SK-N-SH (cell line): ENCODE results near the gene TANC2. TPM values are rescaled to one million over a fixed set of nuclear protein-coding genes. Genes with fewer than 3 reads are reported as not detected.

Source experiments
- CTCF ChIA-PET: fragments of 300-600, 350-600 bp; formaldehyde crosslinking; extraction: SDS; loops from one replicate; lab custom pipeline; 2021; lab: Yijun Ruan, JAX
- POLR2A ChIA-PET: fragments of 350-600 bp; sonication (Branson Sonifier 250); formaldehyde crosslinking; extraction: SDS; loops from one replicate; lab custom pipeline; 2020; ENCODE audit warnings: antibody characterized with exemption, inconsistent platforms; lab: Yijun Ruan, JAX
- DNase-seq: peaks from one replicate; pipeline ENCODE4 v3.0.0; 2012
- H2AFZ ChIP-seq: fragments of 200-600 bp; sonication (generic); 2 replicates; pipeline ENCODE4 v1.8.1; 2016; ENCODE audit warnings: antibody characterized with exemption, mild to moderate bottlenecking, low read depth
- H3F3A ChIP-seq: fragments of 200-600 bp; sonication (generic); replicated peaks from 2 replicates; pipeline ENCODE3; 2016; ENCODE audit warnings: antibody characterized with exemption, mild to moderate bottlenecking; ENCODE audit not compliant: insufficient read depth
- H3K27ac ChIP-seq, 2 experiments: fragments of 200-500 bp in 1 of 2; fragments of 200-600 bp in 1 of 2; sonication (Bioruptor generic) in 1 of 2; sonication (generic), shearing (Covaris generic) in 1 of 2; 2 replicates each; pipeline versions ENCODE4 v1.5.1 to v1.6.1; 2014 to 2016; ENCODE audit warnings: low read depth in 2 of 2, inconsistent platforms in 1 of 2, low read length in 1 of 2, mild to moderate bottlenecking in 1 of 2, mixed read lengths in 1 of 2
- H3K27me3 ChIP-seq: fragments of 200-600 bp; sonication (generic), shearing (Covaris generic); 2 replicates; pipeline ENCODE4 v1.6.1; 2016; ENCODE audit warnings: mixed run types; ENCODE audit not compliant: insufficient read depth
- H3K36me3 ChIP-seq, 2 experiments: fragments of 200-500 bp in 1 of 2; fragments of 200-600 bp in 1 of 2; sonication (Bioruptor generic) in 1 of 2; sonication (generic) in 1 of 2; replicated peaks in 1 of 2; 2 replicates each; pipeline versions ENCODE3 to v1.5.1; 2014 to 2016; ENCODE audit warnings: low read length in 1 of 2, mild to moderate bottlenecking in 1 of 2; ENCODE audit not compliant: insufficient read depth in 2 of 2, control insufficient read depth in 1 of 2
- H3K4me1 ChIP-seq, 2 experiments: fragments of 200-500 bp in 1 of 2; fragments of 200-600 bp in 1 of 2; sonication (Bioruptor generic) in 1 of 2; sonication (generic), shearing (Covaris generic) in 1 of 2; 2 replicates each; pipeline versions ENCODE4 v1.5.1 to v1.6.1; 2014 to 2016; ENCODE audit warnings: low read depth in 1 of 2, low read length in 1 of 2, mixed run types in 1 of 2; ENCODE audit not compliant: insufficient read depth in 2 of 2, control insufficient read depth in 1 of 2
- H3K4me2 ChIP-seq: fragments of 200-600 bp; sonication (generic), shearing (Covaris generic); 2 replicates; pipeline ENCODE4 v1.6.1; 2017; ENCODE audit warnings: mixed run types
- H3K4me3 ChIP-seq, 2 experiments: fragments of 200-500 bp in 1 of 2; fragments of 200-600 bp in 1 of 2; sonication (Bioruptor generic) in 1 of 2; sonication (generic), shearing (Covaris generic) in 1 of 2; 2 replicates each; pipeline versions ENCODE4 v1.5.1 to v1.8.1; 2014 to 2016; ENCODE audit warnings: low read depth in 2 of 2, inconsistent platforms in 1 of 2, low read length in 1 of 2, mild to moderate bottlenecking in 1 of 2, mixed read lengths in 1 of 2, moderate library complexity in 1 of 2
- H3K79me2 ChIP-seq: fragments of 200-600 bp; sonication (generic); 2 replicates; pipeline ENCODE4 v1.8.1; 2017; ENCODE audit warnings: mild to moderate bottlenecking; ENCODE audit not compliant: insufficient read depth
- H3K9ac ChIP-seq: fragments of 200-600 bp; sonication (generic); 2 replicates; pipeline ENCODE4 v1.6.1; 2017; ENCODE audit warnings: mixed run types
- H3K9me2 ChIP-seq: fragments of 200-600 bp; sonication (generic); 2 replicates; pipeline ENCODE4 v1.6.1; 2017; ENCODE audit warnings: mixed run types
- H3K9me3 ChIP-seq: fragments of 200-600 bp; sonication (generic); 2 replicates; pipeline ENCODE4 v1.6.1; 2017; ENCODE audit warnings: mixed run types, mild to moderate bottlenecking, moderate library complexity
- H4K20me1 ChIP-seq: fragments of 200-600 bp; sonication (generic); 2 replicates; pipeline ENCODE4 v1.6.1; 2017; ENCODE audit warnings: mild to moderate bottlenecking, mixed run types; ENCODE audit not compliant: insufficient read depth
- CTCF ChIP-seq: fragments of 200-600 bp; sonication (generic); IDR thresholded peaks from 2 replicates; pipeline ENCODE4 v1.6.1; 2017; ENCODE audit warnings: antibody characterized with exemption, mild to moderate bottlenecking, moderate library complexity
- ELF1 ChIP-seq: IDR thresholded peaks from 2 replicates; pipeline ENCODE4 v1.4.0; 2012
- EP300 ChIP-seq, 2 experiments: IDR thresholded peaks; 2 replicates each; pipeline versions ENCODE4 v1.4.0 to v1.6.1; 2012; ENCODE audit warnings: borderline replicate concordance in 1 of 2, low read depth in 1 of 2, low read length in 1 of 2
- FOXM1 ChIP-seq: IDR thresholded peaks from 2 replicates; pipeline ENCODE4 v1.4.0; 2012; ENCODE audit warnings: low read depth, mild to moderate bottlenecking
- GATA2 ChIP-seq: sonication (generic); formaldehyde crosslinking; IDR thresholded peaks from 2 replicates; pipeline ENCODE4 v1.5.0; 2020; ENCODE audit warnings: mild to moderate bottlenecking, missing genetic modification reagents
- IRF3 ChIP-seq: fragments of 150-350 bp; IDR thresholded peaks from 2 replicates; pipeline ENCODE4 v1.6.1; 2016; ENCODE audit warnings: mild to moderate bottlenecking, low read depth, low read length
- JUND ChIP-seq: IDR thresholded peaks from 2 replicates; pipeline ENCODE4 v1.4.0; 2012
- MEF2A ChIP-seq: IDR thresholded peaks from 2 replicates; pipeline ENCODE4 v1.4.0; 2012; ENCODE audit warnings: low read depth, borderline replicate concordance
- RAD21 ChIP-seq: IDR thresholded peaks from 2 replicates; pipeline ENCODE4 v1.6.1; 2012; ENCODE audit warnings: mild to moderate bottlenecking, low read length
- RCOR1 ChIP-seq: fragments of 150-350 bp; IDR thresholded peaks from 2 replicates; pipeline ENCODE4 v1.6.1; 2017; ENCODE audit warnings: antibody characterized with exemption, low read length
- REST ChIP-seq: IDR thresholded peaks from 2 replicates; pipeline ENCODE4 v1.6.1; 2012; ENCODE audit warnings: mild to moderate bottlenecking, low read depth, low read length, moderate library complexity
- RFX5 ChIP-seq: IDR thresholded peaks from 2 replicates; pipeline ENCODE4 v1.6.1; 2012; ENCODE audit warnings: mild to moderate bottlenecking, improper control_type of control experiment, low read length
- RXRA ChIP-seq: IDR thresholded peaks from 2 replicates; pipeline ENCODE4 v1.4.0; 2012; ENCODE audit warnings: low read depth, mild to moderate bottlenecking, borderline replicate concordance
- TAF1 ChIP-seq: IDR thresholded peaks from 2 replicates; pipeline ENCODE4 v1.6.1; 2012; ENCODE audit warnings: low read depth, mild to moderate bottlenecking, low read length, moderate library complexity, borderline replicate concordance
- USF1 ChIP-seq: IDR thresholded peaks from 2 replicates; pipeline ENCODE4 v1.4.0; 2012; ENCODE audit warnings: low read depth, borderline replicate concordance
- WGBS: methylation state at CpG from one replicate; pipeline ENCODE4 v1.1.6; 2017; ENCODE audit warnings: low lambda C conversion rate; 5-methylcytosine and 5-hydroxymethylcytosine counted together
- polyA plus RNA-seq, 3 experiments: library from polyadenylated mRNA; depleted of rRNA; stranded (reverse); fragments of >200 nt; gene quantifications; 2 replicates each; pipeline ENCODE4 v1.2.3, GENCODE V29; 2012
- TF ChIP-seq, protein P1 (sequence below): IDR thresholded peaks from 2 replicates; pipeline ENCODE4 v1.4.0; 2012; ENCODE audit warnings: low read depth, borderline replicate concordance
- TF ChIP-seq, protein P2 (sequence below): fragments of 150-350 bp; IDR thresholded peaks from 2 replicates; pipeline ENCODE4 v1.6.1; 2017; ENCODE audit warnings: antibody characterized with exemption, low read length, low read depth, borderline replicate concordance
- TF ChIP-seq, protein P3 (sequence below): IDR thresholded peaks from 2 replicates; pipeline ENCODE4; 2012

The TANC2 gene
- polyA plus RNA-seq, 1 of the 3 experiments (the other 2 are of a cell fraction) = 23.0 TPM

DNA sequence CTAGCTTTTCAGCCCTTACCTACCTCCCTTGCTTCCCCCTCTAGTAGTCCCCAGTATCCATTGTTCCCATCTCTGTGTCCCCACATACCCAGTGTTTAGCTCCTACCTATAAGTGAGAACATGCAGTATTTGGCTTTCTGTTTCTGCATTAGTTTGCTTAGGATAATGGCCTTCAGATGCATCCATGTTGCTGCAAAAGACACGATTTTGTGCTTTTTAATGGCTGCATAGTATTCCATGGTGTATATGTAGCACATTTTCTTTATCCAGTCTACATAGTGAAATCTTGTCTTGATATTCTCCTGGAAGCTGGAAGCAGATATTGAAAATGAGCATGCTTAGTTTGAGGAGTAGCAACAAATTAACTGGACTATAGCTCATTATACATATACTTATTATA lies 45.7 kb upstream of the TANC2 start:
- ChIA-PET CTCF (interaction anchor here (0.6 to 1.0 kb wide), 2 partner anchors 15 to 19 kb away, joined by 3 read pairs; no protein-coding TSS in a partner anchor), POLR2A (no interaction called here)
- no peak for TF ChIP-seq JUND
- no peak for TF ChIP-seq GATA2 (CRISPR knock-in tag)
- no peak for TF ChIP-seq RAD21
- no peak for TF ChIP-seq RFX5
- no peak for TF ChIP-seq MEF2A
- TF ChIP-seq REST = no peak
- TF ChIP-seq RXRA = no peak
- TF ChIP-seq, protein P1, sequence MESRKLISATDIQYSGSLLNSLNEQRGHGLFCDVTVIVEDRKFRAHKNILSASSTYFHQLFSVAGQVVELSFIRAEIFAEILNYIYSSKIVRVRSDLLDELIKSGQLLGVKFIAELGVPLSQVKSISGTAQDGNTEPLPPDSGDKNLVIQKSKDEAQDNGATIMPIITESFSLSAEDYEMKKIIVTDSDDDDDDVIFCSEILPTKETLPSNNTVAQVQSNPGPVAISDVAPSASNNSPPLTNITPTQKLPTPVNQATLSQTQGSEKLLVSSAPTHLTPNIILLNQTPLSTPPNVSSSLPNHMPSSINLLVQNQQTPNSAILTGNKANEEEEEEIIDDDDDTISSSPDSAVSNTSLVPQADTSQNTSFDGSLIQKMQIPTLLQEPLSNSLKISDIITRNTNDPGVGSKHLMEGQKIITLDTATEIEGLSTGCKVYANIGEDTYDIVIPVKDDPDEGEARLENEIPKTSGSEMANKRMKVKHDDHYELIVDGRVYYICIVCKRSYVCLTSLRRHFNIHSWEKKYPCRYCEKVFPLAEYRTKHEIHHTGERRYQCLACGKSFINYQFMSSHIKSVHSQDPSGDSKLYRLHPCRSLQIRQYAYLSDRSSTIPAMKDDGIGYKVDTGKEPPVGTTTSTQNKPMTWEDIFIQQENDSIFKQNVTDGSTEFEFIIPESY = no peak
- TF ChIP-seq USF1 = no peak
- TF ChIP-seq EP300 (IDR thresholded peaks at IDR 0.05; ENCODE audit: borderline replicate concordance in 1 of 2, low read depth in 1 of 2, low read length in 1 of 2) = no peak
- TF ChIP-seq, protein P2, sequence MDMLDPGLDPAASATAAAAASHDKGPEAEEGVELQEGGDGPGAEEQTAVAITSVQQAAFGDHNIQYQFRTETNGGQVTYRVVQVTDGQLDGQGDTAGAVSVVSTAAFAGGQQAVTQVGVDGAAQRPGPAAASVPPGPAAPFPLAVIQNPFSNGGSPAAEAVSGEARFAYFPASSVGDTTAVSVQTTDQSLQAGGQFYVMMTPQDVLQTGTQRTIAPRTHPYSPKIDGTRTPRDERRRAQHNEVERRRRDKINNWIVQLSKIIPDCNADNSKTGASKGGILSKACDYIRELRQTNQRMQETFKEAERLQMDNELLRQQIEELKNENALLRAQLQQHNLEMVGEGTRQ = no peak
- TF ChIP-seq ELF1 = no peak
- no peak for TF ChIP-seq IRF3
- no peak for TF ChIP-seq RCOR1
- no peak for TF ChIP-seq CTCF
- TF ChIP-seq, protein P3, sequence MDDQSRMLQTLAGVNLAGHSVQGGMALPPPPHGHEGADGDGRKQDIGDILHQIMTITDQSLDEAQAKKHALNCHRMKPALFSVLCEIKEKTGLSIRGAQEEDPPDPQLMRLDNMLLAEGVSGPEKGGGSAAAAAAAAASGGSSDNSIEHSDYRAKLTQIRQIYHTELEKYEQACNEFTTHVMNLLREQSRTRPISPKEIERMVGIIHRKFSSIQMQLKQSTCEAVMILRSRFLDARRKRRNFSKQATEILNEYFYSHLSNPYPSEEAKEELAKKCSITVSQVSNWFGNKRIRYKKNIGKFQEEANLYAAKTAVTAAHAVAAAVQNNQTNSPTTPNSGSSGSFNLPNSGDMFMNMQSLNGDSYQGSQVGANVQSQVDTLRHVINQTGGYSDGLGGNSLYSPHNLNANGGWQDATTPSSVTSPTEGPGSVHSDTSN = no peak
- TF ChIP-seq FOXM1 = no peak
- TF ChIP-seq TAF1 = no peak

More for the DNA sequence above, 45.7 kb upstream of the TANC2 start:
- WGBS = 67% methylated on average over 1 of the region's 1 CpG
- no peaks in the 10 kb centered on the region for H3K9me3 ChIP-seq
- H3K4me1 ChIP-seq = peaks cover 0 to 18% of the 10 kb centered on the region in 2 experiments; a peak in 2 of 4 replicates
- H3K4me2 ChIP-seq = no peak overlapping the region
- H3K79me2 ChIP-seq = no peaks in the 10 kb centered on the region
- no peak overlapping the region for H2AFZ ChIP-seq
- no peak overlapping the region for H3K9ac ChIP-seq
- no peaks in the 10 kb centered on the region for H3K9me2 ChIP-seq
- H3K27ac ChIP-seq = no peak overlapping the region
- H3K4me3 ChIP-seq = no peak overlapping the region
- H3K36me3 ChIP-seq = no peaks in the 10 kb centered on the region
- no peaks in the 10 kb centered on the region for H4K20me1 ChIP-seq
- H3F3A ChIP-seq = no peaks in the 10 kb centered on the region
- no peaks in the 10 kb centered on the region for H3K27me3 ChIP-seq
- DNase-seq = no peak
